HepG2 (cell line): Measurements from ENCODE around the gene PLA2G2A. TPM values are rescaled to one million over a fixed set of nuclear protein-coding genes. Genes with fewer than 3 reads are reported as not detected.

Experiments used
- ATAC-seq: fragments of 200-7000 bp; cut with Tn5 transposase; 3 replicates; pipeline ENCODE4 v1.9.1; 2020; ENCODE audit warnings: mild to moderate bottlenecking, moderate library complexity
- BruUV-seq: library from RNA; stranded (reverse); fragments of 400-500 nt; replicated peaks from 2 replicates; lab custom pipeline; 2021; lab: Mats Ljungman, UMichigan
- CTCF ChIA-PET: fragments of 300-600 bp; formaldehyde crosslinking; extraction: SDS; loops from one replicate; lab custom pipeline; 2021; ENCODE audit warnings: low total read pairs, inconsistent platforms, low intra/inter-chr PET ratio; lab: Yijun Ruan, JAX
- POLR2A ChIA-PET: fragments of 350-600 bp; sonication (Branson Sonifier 250); formaldehyde crosslinking; loops from one replicate; lab custom pipeline; 2020; ENCODE audit warnings: antibody characterized with exemption, inconsistent platforms; lab: Yijun Ruan, JAX
- DNase-seq: peaks from one replicate; pipeline ENCODE4 v3.0.0-alpha.2; 2015; ENCODE audit warnings: low spot score
- FAIRE-seq: peaks from 3 replicates; lab custom pipeline; 2011; peaks lifted over from hg19 to GRCh38; lab: Jason Lieb, UNC
- H2AFZ ChIP-seq: one replicate; pipeline ENCODE4 v1.6.1; 2011; ENCODE audit warnings: low read length, inconsistent platforms
- H3K27ac ChIP-seq: fragments of 300-600 bp; 3 replicates; pipeline ENCODE4 v1.8.0; 2011; ENCODE audit warnings: mixed run types, mild to moderate bottlenecking, mixed read lengths, low read length, inconsistent platforms; ENCODE audit not compliant: insufficient read depth; ENCODE audit errors: extremely low read length
- H3K27me3 ChIP-seq, 2 experiments: fragments of 200-600 bp in 1 of 2; 2 replicates in 1 of 2; 3 replicates in 1 of 2; pipeline versions ENCODE4 v1.6.0 to v1.8.0; 2011; ENCODE audit warnings: low read length in 2 of 2, mild to moderate bottlenecking in 2 of 2, moderate library complexity in 2 of 2, inconsistent platforms in 1 of 2; ENCODE audit not compliant: insufficient read depth in 2 of 2, control insufficient read depth in 1 of 2
- H3K36me3 ChIP-seq, 2 experiments: fragments of 200-600 bp in 1 of 2; replicated peaks in 1 of 2; 2 replicates in 1 of 2; 3 replicates in 1 of 2; pipeline versions ENCODE4 v1.5.1 to v1.8.0; 2011; ENCODE audit warnings: low read length in 2 of 2, inconsistent platforms in 1 of 2; ENCODE audit not compliant: insufficient read depth in 2 of 2, control insufficient read depth in 1 of 2
- H3K4me1 ChIP-seq: 2 replicates; pipeline ENCODE4 v1.5.1; 2012; ENCODE audit warnings: low read length, inconsistent platforms; ENCODE audit not compliant: insufficient read depth
- H3K4me2 ChIP-seq: 2 replicates; pipeline ENCODE4 v1.6.0; 2011; ENCODE audit warnings: low read depth, low read length, inconsistent platforms
- H3K4me3 ChIP-seq, 3 experiments: fragments of 200-600 bp in 1 of 3; sonication (generic), shearing (Covaris generic) in 1 of 3; replicated peaks in 1 of 3; 2 replicates each; pipeline ENCODE4 v1.5.1; 2011 to 2016; ENCODE audit warnings: low read length in 3 of 3, inconsistent platforms in 2 of 3, low read depth in 2 of 3, mild to moderate bottlenecking in 2 of 3, control low read depth in 1 of 3, mixed read lengths in 1 of 3; ENCODE audit not compliant: insufficient read depth in 1 of 3
- H3K79me2 ChIP-seq: one replicate; pipeline ENCODE4 v1.6.1; 2011; ENCODE audit warnings: low read length, inconsistent platforms; ENCODE audit not compliant: insufficient read depth
- H3K9ac ChIP-seq: 2 replicates; pipeline ENCODE4 v1.6.0; 2011; ENCODE audit warnings: mild to moderate bottlenecking, low read depth, low read length, inconsistent platforms; ENCODE audit not compliant: insufficient read depth
- H3K9me3 ChIP-seq: 2 replicates; pipeline ENCODE4 v1.5.1; 2012; ENCODE audit warnings: mild to moderate bottlenecking, low read length
- H4K20me1 ChIP-seq: 2 replicates; pipeline ENCODE4 v1.6.0; 2011; ENCODE audit warnings: inconsistent platforms, mild to moderate bottlenecking, low read length, moderate library complexity; ENCODE audit not compliant: insufficient read depth
- CERS6 ChIP-seq: sonication (generic); formaldehyde crosslinking; IDR thresholded peaks from 2 replicates; pipeline ENCODE4 v1.5.0; 2020; ENCODE audit warnings: missing genetic modification reagents
- GMEB2 ChIP-seq: IDR thresholded peaks from 2 replicates; pipeline ENCODE4 v1.6.1; 2016; ENCODE audit warnings: missing biosample characterization, missing genetic modification reagents, low read depth
- MAZ ChIP-seq, 2 experiments: sonication (generic) in 1 of 2; formaldehyde crosslinking in 1 of 2; IDR thresholded peaks; 2 replicates each; pipeline versions ENCODE4 v1.5.0 to v1.6.1; 2012 to 2020; ENCODE audit warnings: low read depth in 2 of 2, mild to moderate bottlenecking in 2 of 2, borderline replicate concordance in 1 of 2, improper control_type of control experiment in 1 of 2, low read length in 1 of 2, missing genetic modification reagents in 1 of 2, moderate library complexity in 1 of 2
- MNT ChIP-seq: fragments of 450-650 bp; IDR thresholded peaks from 2 replicates; pipeline ENCODE4 v1.6.1; 2016
- MXD1 ChIP-seq: sonication (generic); formaldehyde crosslinking; IDR thresholded peaks from 2 replicates; pipeline ENCODE4 v1.4.0; 2020; ENCODE audit warnings: mild to moderate bottlenecking, missing genetic modification reagents
- PAWR ChIP-seq: sonication (generic); formaldehyde crosslinking; IDR thresholded peaks from 2 replicates; pipeline ENCODE4 v1.4.0; 2020; ENCODE audit warnings: missing genetic modification reagents, mild to moderate bottlenecking, borderline replicate concordance
- RORA ChIP-seq: sonication (generic); formaldehyde crosslinking; IDR thresholded peaks from 2 replicates; pipeline ENCODE4 v1.5.0; 2020; ENCODE audit warnings: mild to moderate bottlenecking, missing genetic modification reagents, moderate library complexity
- SPEN ChIP-seq: sonication (generic); formaldehyde crosslinking; IDR thresholded peaks from 2 replicates; pipeline ENCODE4 v1.5.1; 2020; ENCODE audit warnings: low read depth, mild to moderate bottlenecking, missing genetic modification reagents
- SYNCRIP ChIP-seq: fragments of 200-400 bp; formaldehyde crosslinking; IDR thresholded peaks from 2 replicates; pipeline ENCODE4 v1.6.1; 2018; ENCODE audit warnings: mild to moderate bottlenecking, low read depth, low read length; ENCODE audit not compliant: insufficient read depth
- TFAP4 ChIP-seq: sonication (generic); IDR thresholded peaks from 2 replicates; pipeline ENCODE4 v1.6.1; 2016; ENCODE audit warnings: low read depth, borderline replicate concordance
- XBP1 ChIP-seq: sonication (generic); formaldehyde crosslinking; IDR thresholded peaks from 2 replicates; pipeline ENCODE4 v1.5.0; 2020; ENCODE audit warnings: missing genetic modification reagents
- ZBTB42 ChIP-seq: sonication (generic); formaldehyde crosslinking; IDR thresholded peaks from 2 replicates; pipeline ENCODE4 v1.5.0; 2020; ENCODE audit warnings: mild to moderate bottlenecking, missing genetic modification reagents
- ZFP36L2 ChIP-seq: sonication (generic); formaldehyde crosslinking; IDR thresholded peaks from 2 replicates; pipeline ENCODE4 v1.4.0; 2020; ENCODE audit warnings: missing genetic modification reagents
- ZNF205 ChIP-seq: IDR thresholded peaks from 2 replicates; pipeline ENCODE4 v1.6.1; 2018; ENCODE audit warnings: missing biosample characterization, missing genetic modification reagents
- WGBS: methylation state at CpG from one replicate; pipeline ENCODE4 v1.1.6; 2017; ENCODE audit warnings: low lambda C conversion rate; 5-methylcytosine and 5-hydroxymethylcytosine counted together
- in situ Hi-C: cut with HindIII; loops from 2 replicates; pipeline ENCODE4 v1.10.0; 2017; ENCODE audit warnings: low pct_unique_long_range_greater_than_20kb; ENCODE audit not compliant: extremely low pct_ligation_motif_present
- intact Hi-C: fragments of 100-400 bp; cut with micrococcal nuclease; formaldehyde crosslinking; loops from one replicate; pipeline ENCODE4 v1.10.0; 2022; ENCODE audit not compliant: unreplicated experiment
- polyA plus RNA-seq, 8 experiments: library from polyadenylated mRNA; depleted of rRNA in 3 of 8; stranded (reverse) in 7 of 8; unstranded in 1 of 8; fragments of >200 nt; fragmentation: Illumina TruSeq in 4 of 8; extraction: Trizol in 4 of 8; gene quantifications; 2 replicates each; pipeline versions ENCODE4 v1.2.1 to v1.2.3, GENCODE V29; 2011 to 2016; ENCODE audit warnings: low read depth in 4 of 8, missing spikeins in 1 of 8, mixed read lengths in 1 of 8; ENCODE audit not compliant: insufficient read depth in 1 of 8
- total RNA-seq, 5 experiments: library from RNA; depleted of rRNA; stranded (reverse); fragments of >200 nt; fragmentation: Illumina TruSeq; extraction: Trizol; gene quantifications; 2 replicates each; pipeline ENCODE4 v1.2.3, GENCODE V29; 2016; ENCODE audit warnings: low read depth in 1 of 5
- TF ChIP-seq, protein P1 (sequence below): sonication (generic); formaldehyde crosslinking; IDR thresholded peaks from 2 replicates; pipeline ENCODE4 v1.5.0; 2020; ENCODE audit warnings: mild to moderate bottlenecking, missing genetic modification reagents

Gene PLA2G2A
- total and polyA plus RNA-seq, 2 of the 13 experiments (the other 11 are each of a cell fraction or from before 2014, with no cell fraction given): 0.35 to 30.3 TPM

- TF ChIP-seq MAZ (IDR thresholded peaks at IDR 0.05; ENCODE audit: borderline replicate concordance, low read depth, low read length): no peak
- TF ChIP-seq MAZ (CRISPR knock-in tag; IDR thresholded peaks at IDR 0.05; ENCODE audit: low read depth): no peak
- TF ChIP-seq SYNCRIP: no peak
These were observed 30.6 kb upstream of the PLA2G2A start (continued) for GRCh38 chr1:20010016-20010415.

DNA sequence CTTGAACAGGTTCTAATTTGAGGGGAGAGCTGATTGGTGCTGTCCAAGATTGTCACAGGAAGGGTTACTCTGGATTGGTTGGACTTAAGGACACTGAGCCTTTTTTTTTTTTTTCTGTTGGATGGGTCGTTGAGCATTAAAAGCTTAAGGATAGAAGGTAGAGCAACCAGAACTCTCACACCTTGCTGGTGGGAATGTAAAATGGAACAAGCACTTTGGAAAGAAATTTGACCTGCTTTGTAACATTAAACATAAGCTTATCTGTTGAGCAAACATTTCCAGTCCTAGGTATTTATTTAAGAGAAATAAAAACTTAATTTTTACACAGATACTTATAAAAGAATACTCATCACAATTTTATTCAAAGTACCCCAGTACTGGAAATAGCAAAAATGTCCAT lies 29.8 kb upstream of the PLA2G2A start:
- Histone ChIP-seq H2AFZ (no peak overlapping the region), H3K4me3 (no peak overlapping the region), H3K4me2 (no peak overlapping the region), H4K20me1 (no peaks in the 10 kb centered on the region), H3K27ac (no peak overlapping the region), H3K36me3 (no peaks in the 10 kb centered on the region), H3K79me2 (no peaks in the 10 kb centered on the region), H3K4me1 (no peaks in the 10 kb centered on the region), H3K9me3 (peaks cover 4% of the 10 kb centered on the region; the same call in 1 of the 2 replicates), H3K9ac (no peak overlapping the region), H3K27me3 (no peaks in the 10 kb centered on the region; a peak in 1 of 5 replicates)
- no TSS peak for BruUV-seq
- FAIRE-seq (no peak), ATAC-seq (no peak), DNase-seq (no peak)
- intact Hi-C loops: no loop called here
- POLR2A ChIA-PET: no interaction called here
- in situ Hi-C loops: no loop called here
- 7% methylated on average over 1 of the region's 1 CpG for WGBS
- CTCF ChIA-PET: no interaction called here
- TF ChIP-seq CERS6 (no peak), PAWR (no peak), ZBTB42 (CRISPR knock-in tag) (no peak), MNT (no peak), ZNF205 (CRISPR knock-in tag) (no peak), TFAP4 (no peak), GMEB2 (CRISPR knock-in tag) (no peak), ZFP36L2 (CRISPR knock-in tag) (no peak), RORA (CRISPR knock-in tag) (no peak), XBP1 (CRISPR knock-in tag) (no peak), MXD1 (no peak), SPEN (CRISPR knock-in tag) (no peak)
- TF ChIP-seq, protein P1, sequence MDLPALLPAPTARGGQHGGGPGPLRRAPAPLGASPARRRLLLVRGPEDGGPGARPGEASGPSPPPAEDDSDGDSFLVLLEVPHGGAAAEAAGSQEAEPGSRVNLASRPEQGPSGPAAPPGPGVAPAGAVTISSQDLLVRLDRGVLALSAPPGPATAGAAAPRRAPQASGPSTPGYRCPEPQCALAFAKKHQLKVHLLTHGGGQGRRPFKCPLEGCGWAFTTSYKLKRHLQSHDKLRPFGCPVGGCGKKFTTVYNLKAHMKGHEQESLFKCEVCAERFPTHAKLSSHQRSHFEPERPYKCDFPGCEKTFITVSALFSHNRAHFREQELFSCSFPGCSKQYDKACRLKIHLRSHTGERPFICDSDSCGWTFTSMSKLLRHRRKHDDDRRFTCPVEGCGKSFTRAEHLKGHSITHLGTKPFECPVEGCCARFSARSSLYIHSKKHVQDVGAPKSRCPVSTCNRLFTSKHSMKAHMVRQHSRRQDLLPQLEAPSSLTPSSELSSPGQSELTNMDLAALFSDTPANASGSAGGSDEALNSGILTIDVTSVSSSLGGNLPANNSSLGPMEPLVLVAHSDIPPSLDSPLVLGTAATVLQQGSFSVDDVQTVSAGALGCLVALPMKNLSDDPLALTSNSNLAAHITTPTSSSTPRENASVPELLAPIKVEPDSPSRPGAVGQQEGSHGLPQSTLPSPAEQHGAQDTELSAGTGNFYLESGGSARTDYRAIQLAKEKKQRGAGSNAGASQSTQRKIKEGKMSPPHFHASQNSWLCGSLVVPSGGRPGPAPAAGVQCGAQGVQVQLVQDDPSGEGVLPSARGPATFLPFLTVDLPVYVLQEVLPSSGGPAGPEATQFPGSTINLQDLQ (CRISPR knock-in tag): no peak
